ENCODE data around the gene CAMK1D. TPM values are rescaled to one million over a fixed set of nuclear protein-coding genes. Genes with fewer than 3 reads are reported as not detected.
"Not testable (repeated sequence)": the region's sequence is repeated elsewhere in the genome, so short reads cannot be mapped to it uniquely, and the experiment has no call there.

CAMK1D gene
- total RNA-seq, 1 experiment from 2014 or later = 6.0 TPM

- H3K4me3 ChIP-seq = no peak overlapping the region
- no peaks in the 10 kb centered on the region for H3K9me2 ChIP-seq (ENCODE audit: insufficient read depth)
- peaks cover 14% of the 10 kb centered on the region for H3K27me3 ChIP-seq (ENCODE audit: insufficient read depth, low read depth)
- ChIA-PET CTCF (no interaction called here), POLR2A (ENCODE audit: unreplicated experiment) (no interaction called here)
- H3K9me3 ChIP-seq (ENCODE audit: insufficient read depth, low read depth) = no peaks in the 10 kb centered on the region
- DNase-seq = no peak
- H3K4me2 ChIP-seq = no peak overlapping the region
- no peaks in the 10 kb centered on the region for H3K36me3 ChIP-seq (ENCODE audit: low read depth)
- no peaks in the 10 kb centered on the region for H4K20me1 ChIP-seq (ENCODE audit: insufficient read depth)
- H3K4me1 ChIP-seq (replicated peaks; ENCODE audit: insufficient read depth) = no peaks in the 10 kb centered on the region
- H3K79me2 ChIP-seq (ENCODE audit: low read depth) = no peaks in the 10 kb centered on the region
- intact Hi-C loops (cut with micrococcal nuclease; ENCODE audit: unreplicated experiment) = no loop called here
- no TSS peak for BruUV-seq (replicated peaks)
- no peak for TF ChIP-seq EZH2 (IDR thresholded peaks at IDR 0.05; ENCODE audit: low read depth)
- TF ChIP-seq, protein P1, sequence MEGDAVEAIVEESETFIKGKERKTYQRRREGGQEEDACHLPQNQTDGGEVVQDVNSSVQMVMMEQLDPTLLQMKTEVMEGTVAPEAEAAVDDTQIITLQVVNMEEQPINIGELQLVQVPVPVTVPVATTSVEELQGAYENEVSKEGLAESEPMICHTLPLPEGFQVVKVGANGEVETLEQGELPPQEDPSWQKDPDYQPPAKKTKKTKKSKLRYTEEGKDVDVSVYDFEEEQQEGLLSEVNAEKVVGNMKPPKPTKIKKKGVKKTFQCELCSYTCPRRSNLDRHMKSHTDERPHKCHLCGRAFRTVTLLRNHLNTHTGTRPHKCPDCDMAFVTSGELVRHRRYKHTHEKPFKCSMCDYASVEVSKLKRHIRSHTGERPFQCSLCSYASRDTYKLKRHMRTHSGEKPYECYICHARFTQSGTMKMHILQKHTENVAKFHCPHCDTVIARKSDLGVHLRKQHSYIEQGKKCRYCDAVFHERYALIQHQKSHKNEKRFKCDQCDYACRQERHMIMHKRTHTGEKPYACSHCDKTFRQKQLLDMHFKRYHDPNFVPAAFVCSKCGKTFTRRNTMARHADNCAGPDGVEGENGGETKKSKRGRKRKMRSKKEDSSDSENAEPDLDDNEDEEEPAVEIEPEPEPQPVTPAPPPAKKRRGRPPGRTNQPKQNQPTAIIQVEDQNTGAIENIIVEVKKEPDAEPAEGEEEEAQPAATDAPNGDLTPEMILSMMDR (conservative IDR thresholded peaks at IDR 0.05) = no peak
- no peak overlapping the region for H2AFZ ChIP-seq
- no peak overlapping the region for H3K27ac ChIP-seq
- H3F3A ChIP-seq (ENCODE audit: insufficient read depth, low read depth) = no peaks in the 10 kb centered on the region
Observed at GRCh38 chr10:12852687-12853086, 503.3 kb downstream of the CAMK1D start.

GRCh38 chr10:12854988-12855387 is 505.6 kb downstream of the CAMK1D start:
- H4K20me1 ChIP-seq (ENCODE audit: insufficient read depth) = no peaks in the 10 kb centered on the region
- no peaks in the 10 kb centered on the region for H3K36me3 ChIP-seq (ENCODE audit: low read depth)
- no peaks in the 10 kb centered on the region for H3K4me1 ChIP-seq (replicated peaks; ENCODE audit: insufficient read depth)
- no peaks in the 10 kb centered on the region for H3K9me2 ChIP-seq (ENCODE audit: insufficient read depth)
- ChIA-PET POLR2A (ENCODE audit: unreplicated experiment) (no interaction called here), CTCF (no interaction called here)
- no peaks in the 10 kb centered on the region for H3K79me2 ChIP-seq (ENCODE audit: low read depth)
- no peak overlapping the region for H3K27ac ChIP-seq
- no peak overlapping the region for H2AFZ ChIP-seq
- H3F3A ChIP-seq (ENCODE audit: insufficient read depth, low read depth) = no peaks in the 10 kb centered on the region
- H3K9me3 ChIP-seq (ENCODE audit: insufficient read depth, low read depth) = no peaks in the 10 kb centered on the region
- no peak overlapping the region for H3K4me2 ChIP-seq
- no peak overlapping the region for H3K4me3 ChIP-seq
- BruUV-seq (replicated peaks) = no TSS peak
- intact Hi-C loops (cut with micrococcal nuclease; ENCODE audit: unreplicated experiment) = no loop called here
- TF ChIP-seq, protein P1 (conservative IDR thresholded peaks at IDR 0.05) = no peak
- no peak for TF ChIP-seq EZH2 (IDR thresholded peaks at IDR 0.05; ENCODE audit: low read depth)
- no peak for DNase-seq
- peaks cover 19% of the 10 kb centered on the region for H3K27me3 ChIP-seq (ENCODE audit: insufficient read depth, low read depth)

DNA sequence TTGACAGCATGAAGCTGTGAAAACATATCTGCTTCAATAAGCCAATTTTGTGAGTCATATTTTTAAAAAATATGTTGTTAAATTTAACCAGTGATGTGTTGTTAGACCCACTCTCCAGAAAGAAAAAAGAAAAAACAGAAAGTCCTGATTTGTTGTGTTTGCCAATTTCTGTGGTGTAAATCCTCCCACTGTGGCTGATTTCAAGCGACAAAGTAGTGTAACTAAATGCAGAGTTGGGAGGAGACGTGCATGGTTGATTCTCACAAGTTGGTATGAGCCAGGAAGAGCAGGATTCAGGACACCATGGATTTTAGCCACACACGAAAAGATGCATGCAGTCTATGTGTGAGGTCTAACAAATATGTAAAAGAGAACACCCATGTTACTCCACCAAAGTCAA is 513.1 kb downstream of the CAMK1D start:
- CTCF ChIA-PET = no interaction called here
- Histone ChIP-seq H3K4me1 (replicated peaks; ENCODE audit: insufficient read depth) (no peaks in the 10 kb centered on the region), H4K20me1 (ENCODE audit: insufficient read depth) (no peaks in the 10 kb centered on the region), H3F3A (ENCODE audit: insufficient read depth, low read depth) (no peaks in the 10 kb centered on the region), H3K4me3 (no peak overlapping the region), H3K4me2 (no peak overlapping the region), H3K27me3 (ENCODE audit: insufficient read depth, low read depth) (peaks cover 19% of the 10 kb centered on the region; the same call in 1 of the 2 replicates), H3K9me2 (ENCODE audit: insufficient read depth) (no peaks in the 10 kb centered on the region), H3K9me3 (ENCODE audit: insufficient read depth, low read depth) (no peaks in the 10 kb centered on the region), H3K27ac (no peak overlapping the region), H2AFZ (no peak overlapping the region), H3K79me2 (ENCODE audit: low read depth) (no peaks in the 10 kb centered on the region), H3K36me3 (ENCODE audit: low read depth) (no peaks in the 10 kb centered on the region)
- POLR2A ChIA-PET (ENCODE audit: unreplicated experiment) = no interaction called here
- intact Hi-C loops (cut with micrococcal nuclease; ENCODE audit: unreplicated experiment) = no loop called here
- TF ChIP-seq, protein P1 (conservative IDR thresholded peaks at IDR 0.05) = no peak
- no peak for TF ChIP-seq EZH2 (IDR thresholded peaks at IDR 0.05; ENCODE audit: low read depth)
- DNase-seq = no peak
- no TSS peak for BruUV-seq (replicated peaks)

GRCh38 chr10:12865515-12865914 is 516.2 kb downstream of the CAMK1D start:
- H3K4me2 ChIP-seq; H3K36me3 ChIP-seq (ENCODE audit: low read depth); H3K9me3 ChIP-seq (ENCODE audit: insufficient read depth, low read depth); H3K79me2 ChIP-seq (ENCODE audit: low read depth); H3K4me3 ChIP-seq; intact Hi-C loops (cut with micrococcal nuclease; ENCODE audit: unreplicated experiment); H4K20me1 ChIP-seq (ENCODE audit: insufficient read depth); H3K4me1 ChIP-seq (replicated peaks; ENCODE audit: insufficient read depth); H2AFZ ChIP-seq; DNase-seq; H3K27ac ChIP-seq; H3F3A ChIP-seq (ENCODE audit: insufficient read depth, low read depth); BruUV-seq (replicated peaks); H3K9me2 ChIP-seq (ENCODE audit: insufficient read depth); CTCF ChIA-PET: not testable (repeated sequence)
- peaks cover 15% of the 10 kb centered on the region; the same call in 1 of the 2 replicates for H3K27me3 ChIP-seq (ENCODE audit: insufficient read depth, low read depth)
- POLR2A ChIA-PET (ENCODE audit: unreplicated experiment) = interaction anchor here (0.6 kb wide), 1 partner anchor 848 kb away, joined by 7 read pairs; no protein-coding TSS in a partner anchor

Measured in PC-9 (cell line).